ENCODE data around the gene LRRC36. TPM values are rescaled to one million over a fixed set of nuclear protein-coding genes. Genes with fewer than 3 reads are reported as not detected.

The LRRC36 gene
- total and polyA plus RNA-seq, 10 donors = 0.46 to 2.3 (median 0.74) TPM; not detected in 3

DNA sequence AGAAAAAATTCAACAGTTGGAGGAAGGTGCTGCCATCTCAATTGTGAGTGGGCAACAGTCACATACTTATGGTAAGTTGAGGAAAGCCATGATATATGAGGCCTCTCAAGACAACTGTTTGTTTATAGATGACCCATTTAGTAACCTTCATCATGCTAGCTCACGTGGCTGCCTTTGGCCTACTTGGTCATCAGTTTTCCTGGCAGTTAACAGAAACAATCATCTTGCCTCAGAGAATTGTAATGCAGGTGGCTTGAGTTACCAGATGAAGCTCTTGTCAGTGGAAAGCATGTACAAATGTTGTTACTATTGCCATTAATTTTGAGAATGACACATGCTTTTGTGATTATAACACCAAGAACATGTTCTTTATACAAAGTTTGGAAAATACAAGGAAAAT, 52.0 kb downstream of the LRRC36 start:
- Histone ChIP-seq H3K36me3 (no peaks in the 10 kb centered on the region), H3K27me3 (replicated peaks in 1 of 7) (no peaks in the 10 kb centered on the region), H3K4me3 (no peak overlapping the region), H3K27ac (no peak overlapping the region), H3K9me3 (no peaks in the 10 kb centered on the region), H3K4me1 (peaks cover 0 to 2% (median 0%) of the 10 kb centered on the region in 6 donors)
- intact Hi-C loops (cut with DNase I; ENCODE audit: low total_unique reads) = no loop called here
- whole genome bisulfite sequencing, 5 donors = 56 to 85% (median 80%) methylated on average over 1 of the region's 1 CpG
- no peak for DNase-seq
- TF ChIP-seq POLR2AphosphoS5 (IDR thresholded peaks at IDR 0.05) (no peak), POLR2A (IDR thresholded peaks at IDR 0.05) (no peak)
- TF ChIP-seq, protein P1, sequence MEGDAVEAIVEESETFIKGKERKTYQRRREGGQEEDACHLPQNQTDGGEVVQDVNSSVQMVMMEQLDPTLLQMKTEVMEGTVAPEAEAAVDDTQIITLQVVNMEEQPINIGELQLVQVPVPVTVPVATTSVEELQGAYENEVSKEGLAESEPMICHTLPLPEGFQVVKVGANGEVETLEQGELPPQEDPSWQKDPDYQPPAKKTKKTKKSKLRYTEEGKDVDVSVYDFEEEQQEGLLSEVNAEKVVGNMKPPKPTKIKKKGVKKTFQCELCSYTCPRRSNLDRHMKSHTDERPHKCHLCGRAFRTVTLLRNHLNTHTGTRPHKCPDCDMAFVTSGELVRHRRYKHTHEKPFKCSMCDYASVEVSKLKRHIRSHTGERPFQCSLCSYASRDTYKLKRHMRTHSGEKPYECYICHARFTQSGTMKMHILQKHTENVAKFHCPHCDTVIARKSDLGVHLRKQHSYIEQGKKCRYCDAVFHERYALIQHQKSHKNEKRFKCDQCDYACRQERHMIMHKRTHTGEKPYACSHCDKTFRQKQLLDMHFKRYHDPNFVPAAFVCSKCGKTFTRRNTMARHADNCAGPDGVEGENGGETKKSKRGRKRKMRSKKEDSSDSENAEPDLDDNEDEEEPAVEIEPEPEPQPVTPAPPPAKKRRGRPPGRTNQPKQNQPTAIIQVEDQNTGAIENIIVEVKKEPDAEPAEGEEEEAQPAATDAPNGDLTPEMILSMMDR (IDR thresholded peaks at IDR 0.05 in 8 of 11, conservative IDR thresholded peaks at IDR 0.05 in 3 of 11) = no peak

GRCh38 chr16:67383284-67383683, 56.7 kb downstream of the LRRC36 start:
- Histone ChIP-seq H3K4me1 (no peaks in the 10 kb centered on the region), H3K27me3 (replicated peaks in 1 of 7) (no peaks in the 10 kb centered on the region), H3K36me3 (no peaks in the 10 kb centered on the region), H3K27ac (no peak overlapping the region), H3K4me3 (no peak overlapping the region), H3K9me3 (no peaks in the 10 kb centered on the region)
- intact Hi-C loops (cut with DNase I; ENCODE audit: low total_unique reads) = no loop called here
- TF ChIP-seq, protein P1 (IDR thresholded peaks at IDR 0.05 in 8 of 11, conservative IDR thresholded peaks at IDR 0.05 in 3 of 11) = no peak
- TF ChIP-seq POLR2AphosphoS5 (IDR thresholded peaks at IDR 0.05) = no peak
- TF ChIP-seq POLR2A (IDR thresholded peaks at IDR 0.05) = no peak
- no peak for DNase-seq
- 84 to 91% (median 85%) methylated on average over 3 of the region's 3 CpGs for WGBS, 5 donors

DNA sequence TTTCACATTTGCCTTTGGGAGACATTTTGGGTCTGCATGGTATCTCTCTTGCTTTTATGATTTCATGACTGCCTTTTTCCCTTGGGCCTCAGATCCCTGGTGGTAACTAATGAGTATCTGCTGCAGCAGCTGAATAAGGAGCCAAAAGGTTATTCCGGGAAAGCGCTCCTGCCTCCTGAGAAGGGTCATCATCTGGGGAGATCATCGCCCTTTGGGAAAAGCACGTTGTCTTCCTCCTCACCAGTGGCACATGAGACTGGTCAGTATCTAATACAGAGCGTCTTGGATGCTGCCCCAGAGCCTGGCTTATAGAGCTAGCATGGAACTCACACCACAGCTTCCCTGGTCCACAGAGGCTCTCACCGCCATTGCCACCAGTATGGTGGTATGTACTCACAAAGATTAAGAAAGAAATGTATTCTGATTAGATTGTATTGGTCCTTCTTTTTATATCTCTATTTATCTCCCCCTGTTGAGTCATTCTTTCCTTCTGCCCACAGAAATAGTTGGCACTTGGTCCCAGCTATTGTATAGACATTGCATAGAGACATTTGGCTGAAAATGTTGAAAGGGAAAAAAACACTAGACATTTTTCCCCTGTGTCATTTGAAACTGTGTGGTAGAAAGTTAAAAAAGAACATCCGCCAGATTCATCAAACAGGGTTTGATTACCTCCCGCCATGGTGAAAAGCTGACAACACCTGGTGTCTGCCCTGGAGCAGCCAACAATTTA, 58.3 kb downstream of the LRRC36 start:
- DNase-seq = no peak
- Histone ChIP-seq H3K4me3 (no peak overlapping the region), H3K36me3 (no peaks in the 10 kb centered on the region), H3K27me3 (replicated peaks in 1 of 7) (no peaks in the 10 kb centered on the region), H3K4me1 (peaks cover 0 to 8% (median 3%) of the 10 kb centered on the region in 6 donors), H3K27ac (no peak overlapping the region), H3K9me3 (no peaks in the 10 kb centered on the region)
- 90 to 95% (median 92%) methylated on average over 8 of the region's 8 CpGs for whole genome bisulfite sequencing, 5 donors
- TF ChIP-seq POLR2AphosphoS5 (IDR thresholded peaks at IDR 0.05) (no peak), POLR2A (IDR thresholded peaks at IDR 0.05) (no peak)
- TF ChIP-seq, protein P1 (IDR thresholded peaks at IDR 0.05 in 8 of 11, conservative IDR thresholded peaks at IDR 0.05 in 3 of 11) = no peak
- intact Hi-C loops (cut with DNase I; ENCODE audit: low total_unique reads) = no loop called here

- Histone ChIP-seq H3K4me1 (peaks cover 0 to 28% (median 14%) of the 10 kb centered on the region in 6 donors), H3K27ac (no peak overlapping the region), H3K9me3 (no peaks in the 10 kb centered on the region), H3K27me3 (replicated peaks in 1 of 7) (no peaks in the 10 kb centered on the region), H3K4me3 (no peak overlapping the region), H3K36me3 (no peaks in the 10 kb centered on the region)
- intact Hi-C loops (cut with DNase I; ENCODE audit: low total_unique reads) = no loop called here
- DNase-seq = no peak
- TF ChIP-seq, protein P1 (IDR thresholded peaks at IDR 0.05 in 8 of 11, conservative IDR thresholded peaks at IDR 0.05 in 3 of 11) = no peak
- no peak for TF ChIP-seq POLR2AphosphoS5 (IDR thresholded peaks at IDR 0.05)
- no peak for TF ChIP-seq POLR2A (IDR thresholded peaks at IDR 0.05)
- WGBS, 5 donors = 91 to 98% (median 94%) methylated on average over 5 of the region's 5 CpGs
Observed at GRCh38 chr16:67386861-67387455, 60.3 kb downstream of the LRRC36 start.
